Astrocyte (in vitro differentiated cells and primary cell): Measurements from ENCODE around the gene ESAM. TPM values are rescaled to one million over a fixed set of nuclear protein-coding genes. Genes with fewer than 3 reads are reported as not detected.
"Not testable (repeated sequence)": the region's sequence is repeated elsewhere in the genome, so short reads cannot be mapped to it uniquely, and the experiment has no call there.

Experiments used
- DNase-seq: peaks from one replicate; pipeline ENCODE4 v3.0.0-alpha.2; 2010; ENCODE audit warnings: low read depth
- FAIRE-seq: peaks from 2 replicates; lab custom pipeline; 2011; peaks lifted over from hg19 to GRCh38; lab: Jason Lieb, UNC
- H2AFZ ChIP-seq: 2 replicates; pipeline ENCODE4 v1.6.0; 2012; ENCODE audit warnings: low read depth, low read length, inconsistent platforms
- H3K27ac ChIP-seq: 2 replicates; pipeline ENCODE4 v1.5.1; 2011; ENCODE audit warnings: low read depth, low read length, inconsistent platforms
- H3K27me3 ChIP-seq: 2 replicates; pipeline ENCODE4 v1.6.0; 2011; ENCODE audit warnings: low read length, inconsistent platforms; ENCODE audit not compliant: insufficient read depth
- H3K36me3 ChIP-seq: 2 replicates; pipeline ENCODE4 v1.5.1; 2011; ENCODE audit warnings: low read length, inconsistent platforms; ENCODE audit not compliant: insufficient read depth
- H3K4me1 ChIP-seq: 2 replicates; pipeline ENCODE4 v1.5.1; 2011; ENCODE audit warnings: low read length, inconsistent platforms; ENCODE audit not compliant: insufficient read depth
- H3K4me2 ChIP-seq: 2 replicates; pipeline ENCODE4 v1.6.0; 2012; ENCODE audit warnings: low read length, inconsistent platforms
- H3K4me3 ChIP-seq: 2 replicates; pipeline ENCODE4 v1.5.1; 2011; ENCODE audit warnings: low read depth, mild to moderate bottlenecking, low read length, inconsistent platforms; ENCODE audit not compliant: insufficient read depth
- H3K79me2 ChIP-seq: 2 replicates; pipeline ENCODE4 v1.6.0; 2012; ENCODE audit warnings: mild to moderate bottlenecking, low read length, inconsistent platforms; ENCODE audit not compliant: insufficient read depth
- H3K9ac ChIP-seq: 2 replicates; pipeline ENCODE4 v1.6.0; 2012; ENCODE audit warnings: mild to moderate bottlenecking, low read length, inconsistent platforms
- H3K9me3 ChIP-seq: 2 replicates; pipeline ENCODE4 v1.5.1; 2012; ENCODE audit warnings: low read depth, mild to moderate bottlenecking, low read length, inconsistent platforms; ENCODE audit not compliant: insufficient read depth
- H4K20me1 ChIP-seq: 2 replicates; pipeline ENCODE4 v1.6.0; 2012; ENCODE audit warnings: low read length, inconsistent platforms; ENCODE audit not compliant: insufficient read depth
- H3K27ac Mint-ChIP-seq: one replicate; pipeline ENCODE4 v1.8.0; 2021; ENCODE audit warnings: mild to moderate bottlenecking, mixed read lengths; ENCODE audit not compliant: unreplicated experiment
- H3K27me3 Mint-ChIP-seq: one replicate; pipeline ENCODE4 v1.8.0; 2021; ENCODE audit warnings: low read depth, mixed read lengths; ENCODE audit not compliant: unreplicated experiment
- H3K36me3 Mint-ChIP-seq: one replicate; pipeline ENCODE4 v1.8.0; 2021; ENCODE audit warnings: low read depth, mixed read lengths; ENCODE audit not compliant: unreplicated experiment
- H3K4me1 Mint-ChIP-seq: one replicate; pipeline ENCODE4 v1.8.0; 2021; ENCODE audit warnings: low read depth, mixed read lengths; ENCODE audit not compliant: unreplicated experiment
- H3K4me3 Mint-ChIP-seq: one replicate; pipeline ENCODE4 v1.8.0; 2021; ENCODE audit warnings: mild to moderate bottlenecking, moderate library complexity, mixed read lengths; ENCODE audit not compliant: unreplicated experiment
- H3K9me3 Mint-ChIP-seq: one replicate; pipeline ENCODE4 v1.8.0; 2021; ENCODE audit warnings: mild to moderate bottlenecking, mixed read lengths; ENCODE audit not compliant: unreplicated experiment
- EZH2 ChIP-seq: IDR thresholded peaks from 2 replicates; pipeline ENCODE4 v1.6.1; 2012; ENCODE audit warnings: mild to moderate bottlenecking, low read length, inconsistent platforms; ENCODE audit not compliant: insufficient read depth
- total RNA-seq: library from RNA; stranded (reverse); gene quantifications from 2 replicates; pipeline ENCODE4 v1.2.1, GENCODE V29; 2021
- TF ChIP-seq, protein P1 (sequence below): IDR thresholded peaks from 2 replicates; pipeline ENCODE4 v1.5.1; 2011; ENCODE audit warnings: low read depth, mild to moderate bottlenecking, inconsistent platforms, low read length, moderate library complexity; ENCODE audit not compliant: insufficient read depth

The ESAM gene
- total RNA-seq, 1 donor from 2014 or later, result 22.0 TPM

DNA sequence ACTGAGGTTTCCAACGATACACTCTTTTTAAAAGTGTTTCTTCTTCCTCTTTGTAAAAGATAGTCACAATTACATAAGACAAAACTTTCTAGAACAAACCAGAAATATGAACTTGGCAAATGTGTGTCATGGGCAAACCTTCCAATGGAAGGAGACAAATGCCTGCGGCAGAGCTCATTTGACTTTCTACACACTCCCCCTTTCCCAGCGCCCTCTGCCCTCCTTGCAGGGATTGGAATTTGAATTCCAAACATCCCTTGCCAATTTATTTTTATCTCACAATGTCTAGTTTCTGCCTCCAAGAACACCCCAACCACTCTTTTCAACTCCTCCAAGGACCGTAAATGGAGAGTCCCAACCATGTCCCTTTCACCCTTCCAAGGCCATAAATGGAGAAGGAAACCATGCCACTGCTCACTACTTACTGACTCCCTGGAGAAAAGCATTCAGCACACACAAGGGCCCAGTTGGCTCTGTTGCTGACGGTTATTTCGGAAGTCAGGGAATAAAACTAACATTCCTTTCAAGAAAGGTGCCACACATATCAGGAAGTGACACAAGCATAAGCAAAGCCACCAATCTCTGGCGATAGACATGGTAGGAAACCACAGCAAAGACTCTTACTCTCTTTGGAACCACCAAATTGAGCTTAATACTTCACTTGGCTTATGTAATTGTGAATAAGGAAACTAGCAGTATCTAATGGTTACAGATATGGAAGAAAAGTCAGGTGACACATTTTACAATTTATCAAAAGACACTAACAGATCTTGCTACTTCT is 15.0 kb upstream of the ESAM start:
- Histone ChIP-seq H4K20me1 (peaks cover 42% of the 10 kb centered on the region), H3K79me2 (peaks cover 44% of the 10 kb centered on the region), H3K36me3 (peaks cover under 1% of the 10 kb centered on the region), H3K9ac (no peak overlapping the region), H3K4me1 (no peaks in the 10 kb centered on the region), H3K4me2 (no peak overlapping the region), H2AFZ (no peak overlapping the region), H3K27me3 (no peaks in the 10 kb centered on the region), H3K9me3 (no peaks in the 10 kb centered on the region), H3K27ac (no peak overlapping the region), H3K4me3 (no peak overlapping the region)
- H3K27me3 Mint-ChIP-seq, result no peaks in the 10 kb centered on the region
- H3K36me3 Mint-ChIP-seq, result peaks cover 11% of the 10 kb centered on the region
- no peak overlapping the region for H3K4me3 Mint-ChIP-seq
- no peak overlapping the region for H3K27ac Mint-ChIP-seq
- peaks cover 13% of the 10 kb centered on the region for H3K4me1 Mint-ChIP-seq
- no peak for TF ChIP-seq EZH2
- TF ChIP-seq, protein P1, sequence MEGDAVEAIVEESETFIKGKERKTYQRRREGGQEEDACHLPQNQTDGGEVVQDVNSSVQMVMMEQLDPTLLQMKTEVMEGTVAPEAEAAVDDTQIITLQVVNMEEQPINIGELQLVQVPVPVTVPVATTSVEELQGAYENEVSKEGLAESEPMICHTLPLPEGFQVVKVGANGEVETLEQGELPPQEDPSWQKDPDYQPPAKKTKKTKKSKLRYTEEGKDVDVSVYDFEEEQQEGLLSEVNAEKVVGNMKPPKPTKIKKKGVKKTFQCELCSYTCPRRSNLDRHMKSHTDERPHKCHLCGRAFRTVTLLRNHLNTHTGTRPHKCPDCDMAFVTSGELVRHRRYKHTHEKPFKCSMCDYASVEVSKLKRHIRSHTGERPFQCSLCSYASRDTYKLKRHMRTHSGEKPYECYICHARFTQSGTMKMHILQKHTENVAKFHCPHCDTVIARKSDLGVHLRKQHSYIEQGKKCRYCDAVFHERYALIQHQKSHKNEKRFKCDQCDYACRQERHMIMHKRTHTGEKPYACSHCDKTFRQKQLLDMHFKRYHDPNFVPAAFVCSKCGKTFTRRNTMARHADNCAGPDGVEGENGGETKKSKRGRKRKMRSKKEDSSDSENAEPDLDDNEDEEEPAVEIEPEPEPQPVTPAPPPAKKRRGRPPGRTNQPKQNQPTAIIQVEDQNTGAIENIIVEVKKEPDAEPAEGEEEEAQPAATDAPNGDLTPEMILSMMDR, result no peak
- FAIRE-seq, result no peak
- DNase-seq, result no peak
- H3K9me3 Mint-ChIP-seq, result no peaks in the 10 kb centered on the region

- H3K27me3 Mint-ChIP-seq, DNase-seq, H3K4me2 ChIP-seq, H3K4me3 ChIP-seq, H3K4me3 Mint-ChIP-seq, H3K9me3 ChIP-seq, H2AFZ ChIP-seq, H3K36me3 Mint-ChIP-seq, H3K9ac ChIP-seq, H3K27me3 ChIP-seq, H3K27ac ChIP-seq, H3K9me3 Mint-ChIP-seq, H4K20me1 ChIP-seq, FAIRE-seq: not testable (repeated sequence)
- H3K4me1 Mint-ChIP-seq, result peaks cover 18% of the 10 kb centered on the region
- peaks cover 15% of the 10 kb centered on the region for H3K79me2 ChIP-seq
- peaks cover 17% of the 10 kb centered on the region for H3K4me1 ChIP-seq
- peak overlapping the region; percentile 62 for H3K27ac Mint-ChIP-seq
- peaks cover 10% of the 10 kb centered on the region for H3K36me3 ChIP-seq
Measured at GRCh38 chr11:124770959-124771358, 8.9 kb upstream of the ESAM start.

DNA sequence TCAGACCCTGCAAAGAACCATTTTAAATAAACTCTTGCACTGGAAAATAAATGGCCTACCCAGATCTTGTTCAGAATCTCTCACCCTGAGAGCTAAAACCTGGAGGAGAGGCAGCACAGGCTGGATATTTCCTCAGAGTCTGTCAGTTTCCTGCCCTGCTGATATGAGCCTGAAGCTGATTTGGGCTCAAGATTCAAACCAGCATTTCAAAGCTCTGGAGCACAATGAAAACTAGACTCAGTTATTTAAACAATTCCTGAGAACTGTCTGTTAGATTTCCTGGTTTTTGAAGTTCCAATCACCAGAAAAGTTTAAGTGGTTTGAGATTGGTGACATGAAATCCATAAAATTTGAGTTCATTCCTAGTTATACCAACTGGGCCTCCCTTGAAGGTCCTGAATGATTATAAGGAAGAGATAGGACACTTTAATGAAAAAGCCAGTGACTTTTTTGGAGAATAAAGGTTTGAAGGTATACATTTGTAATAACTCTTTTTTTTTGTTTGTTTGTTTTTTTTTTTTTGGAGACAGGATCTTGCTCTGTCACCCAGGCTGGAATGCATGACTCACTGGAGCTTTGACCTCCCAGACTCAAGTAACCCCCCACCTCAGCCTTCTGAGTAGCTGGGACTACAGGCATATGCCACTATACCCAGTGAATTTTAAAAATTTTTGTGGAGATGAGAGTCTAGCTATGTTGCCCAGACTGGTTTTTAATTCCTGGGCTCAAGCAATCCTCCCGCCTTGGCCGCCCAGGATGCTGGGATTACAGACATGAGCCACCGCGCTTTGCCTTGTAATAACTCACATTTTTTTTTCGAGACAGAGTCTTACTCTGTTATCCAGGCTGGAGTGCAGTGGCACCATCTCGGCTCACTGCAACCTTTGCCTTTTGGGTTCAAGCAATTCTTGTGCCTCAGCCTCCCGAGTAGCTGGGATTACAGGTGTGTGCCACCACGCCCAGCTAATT is 8.0 kb upstream of the ESAM start:
- Histone ChIP-seq H4K20me1 (peaks cover 4% of the 10 kb centered on the region), H3K9me3 (no peaks in the 10 kb centered on the region), H3K9ac (no peak overlapping the region), H3K4me3 (no peak overlapping the region), H3K36me3 (peaks cover 10% of the 10 kb centered on the region), H3K27me3 (no peaks in the 10 kb centered on the region), H3K79me2 (peaks cover 7% of the 10 kb centered on the region), H2AFZ (no peak overlapping the region), H3K4me2 (peak overlapping the region; percentile 63), H3K4me1 (peaks cover 17% of the 10 kb centered on the region), H3K27ac (peak overlapping the region; percentile 60)
- Mint-ChIP-seq H3K27ac (peak overlapping the region; percentile 84), H3K36me3 (peaks cover 13% of the 10 kb centered on the region), H3K9me3 (no peaks in the 10 kb centered on the region), H3K4me3 (peak overlapping the region; percentile 62), H3K4me1 (peaks cover 18% of the 10 kb centered on the region), H3K27me3 (no peaks in the 10 kb centered on the region)
- TF ChIP-seq, protein P1, result no peak
- no peak for TF ChIP-seq EZH2
- FAIRE-seq (no peak), DNase-seq (peak; percentile 25)
